T-helper 2 cell treated with Interferon-gamma antibody and Interleukin-4, amounts not matched to agents 100 ng/mL and 5 ng/mL, for 36 hours (primary cell): ENCODE data around the gene DTX2. TPM values are rescaled to one million over a fixed set of nuclear protein-coding genes. Genes with fewer than 3 reads are reported as not detected.
"Not testable (repeated sequence)": the region's sequence is repeated elsewhere in the genome, so short reads cannot be mapped to it uniquely, and the experiment has no call there.

ENCODE experiments used
- intact Hi-C: fragments of 100-400 bp; cut with micrococcal nuclease; formaldehyde crosslinking; loops from one replicate; pipeline ENCODE4 v1.15.1; 2023
- total RNA-seq: library from RNA; stranded (reverse); gene quantifications from 2 replicates; pipeline ENCODE4 v1.2.3, GENCODE V29; 2022

DTX2 gene
- total RNA-seq, 1 donor from 2014 or later = 29.2 TPM

GRCh38 chr7:76442664-76443446 lies 18.7 kb upstream of the DTX2 start:
- intact Hi-C loops = loop anchor here (10.0 kb wide), 1 partner anchor 162 kb away; no protein-coding TSS in a partner anchor

- intact Hi-C loops = loop anchor here (10.0 kb wide), 1 partner anchor 161 kb away; no protein-coding TSS in a partner anchor
Measured at GRCh38 chr7:76443846-76444245, 17.7 kb upstream of the DTX2 start.

- intact Hi-C loops = loop anchor here (10.0 kb wide), 1 partner anchor 159 kb away; no protein-coding TSS in a partner anchor
Measured at GRCh38 chr7:76445577-76446008, 15.9 kb upstream of the DTX2 start.

GRCh38 chr7:76457017-76457416 lies 4.5 kb upstream of the DTX2 start:
- intact Hi-C loops = not testable (repeated sequence)

GRCh38 chr7:76458504-76458903 lies 3.0 kb upstream of the DTX2 start:
- intact Hi-C loops = not testable (repeated sequence)

GRCh38 chr7:76460767-76461166 lies 742 bp upstream of the DTX2 start:
- intact Hi-C loops = not testable (repeated sequence)

- intact Hi-C loops = not testable (repeated sequence)
Measured at GRCh38 chr7:76462271-76462882, 868 bp downstream of the DTX2 start.

GRCh38 chr7:76464959-76465358 lies 3.5 kb downstream of the DTX2 start:
- intact Hi-C loops = not testable (repeated sequence)

GRCh38 chr7:76465950-76466349 lies 4.4 kb downstream of the DTX2 start:
- intact Hi-C loops = not testable (repeated sequence)

- intact Hi-C loops = not testable (repeated sequence)
Measured at GRCh38 chr7:76467743-76468404, 6.4 kb downstream of the DTX2 start.

GRCh38 chr7:76471556-76472221 lies 10.2 kb downstream of the DTX2 start:
- intact Hi-C loops = not testable (repeated sequence)

GRCh38 chr7:76473097-76473496 lies 11.6 kb downstream of the DTX2 start:
- intact Hi-C loops = not testable (repeated sequence)

GRCh38 chr7:76476280-76476679 lies 14.8 kb downstream of the DTX2 start:
- intact Hi-C loops = not testable (repeated sequence)

GRCh38 chr7:76476742-76477474 lies 15.4 kb downstream of the DTX2 start:
- intact Hi-C loops = not testable (repeated sequence)

- intact Hi-C loops = not testable (repeated sequence)
Measured at GRCh38 chr7:76479628-76480027, 18.1 kb downstream of the DTX2 start.

GRCh38 chr7:76480403-76481253 lies 19.1 kb downstream of the DTX2 start:
- intact Hi-C loops = not testable (repeated sequence)

- intact Hi-C loops = not testable (repeated sequence)
Measured at GRCh38 chr7:76482660-76483059, 21.2 kb downstream of the DTX2 start.

GRCh38 chr7:76483081-76483480 lies 21.6 kb downstream of the DTX2 start:
- intact Hi-C loops = not testable (repeated sequence)

GRCh38 chr7:76484456-76484855 lies 22.9 kb downstream of the DTX2 start:
- intact Hi-C loops = not testable (repeated sequence)
